ENCODE data around the gene ELAVL3.
"Not testable (repeated sequence)": the region's sequence is repeated elsewhere in the genome, so short reads cannot be mapped to it uniquely, and the experiment has no call there.

Gene ELAVL3

DNA sequence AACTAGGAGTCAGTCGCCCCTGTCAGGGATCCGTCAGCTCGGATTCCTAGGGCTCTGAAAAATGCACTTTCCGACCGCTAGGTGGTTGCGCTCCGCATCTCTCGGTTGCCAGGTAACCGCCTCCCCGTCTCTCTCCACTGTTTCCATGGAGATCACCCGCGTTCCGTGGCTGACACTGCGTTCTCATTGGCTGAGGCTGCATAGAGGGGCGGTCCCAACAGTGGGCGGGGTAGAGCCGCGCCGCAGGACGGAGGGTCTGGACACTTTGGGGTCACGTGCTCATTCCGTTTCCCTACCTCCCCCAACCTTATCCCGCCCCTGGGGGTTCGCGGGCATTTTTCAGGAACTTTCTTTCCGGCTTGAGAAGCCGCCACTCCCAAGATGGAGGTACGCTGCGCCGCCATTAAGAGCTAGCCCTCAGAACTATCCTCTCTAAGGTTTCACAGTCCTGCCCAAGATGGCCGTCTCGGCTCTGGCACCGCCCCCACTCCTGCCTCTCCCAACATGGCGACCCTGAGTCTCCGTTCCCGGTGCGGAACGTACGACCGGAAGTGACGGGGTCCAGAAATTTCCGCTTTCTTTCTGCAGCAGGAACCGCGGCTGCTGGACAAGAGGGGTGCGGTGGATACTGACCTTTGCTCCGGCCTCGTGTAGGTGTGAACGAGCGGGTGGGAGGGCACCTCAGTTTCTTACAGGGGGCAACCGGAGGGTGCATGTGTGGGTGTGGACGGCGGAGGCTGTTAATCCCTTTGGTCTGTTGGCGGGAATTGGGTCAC is 45.6 kb downstream of the ELAVL3 start, which contains the start of the genes ODAD3 and PRKCSH:
ODAD3 (minus strand) TSS at position 65 of the 776 bp plus-strand sequence. CDS start 105 bp downstream, outside the sequence.
PRKCSH (plus strand) TSS at position 579 of the 776 bp plus-strand sequence. CDS start 483 bp downstream, outside the sequence.
- TF ChIP-seq, protein P1, sequence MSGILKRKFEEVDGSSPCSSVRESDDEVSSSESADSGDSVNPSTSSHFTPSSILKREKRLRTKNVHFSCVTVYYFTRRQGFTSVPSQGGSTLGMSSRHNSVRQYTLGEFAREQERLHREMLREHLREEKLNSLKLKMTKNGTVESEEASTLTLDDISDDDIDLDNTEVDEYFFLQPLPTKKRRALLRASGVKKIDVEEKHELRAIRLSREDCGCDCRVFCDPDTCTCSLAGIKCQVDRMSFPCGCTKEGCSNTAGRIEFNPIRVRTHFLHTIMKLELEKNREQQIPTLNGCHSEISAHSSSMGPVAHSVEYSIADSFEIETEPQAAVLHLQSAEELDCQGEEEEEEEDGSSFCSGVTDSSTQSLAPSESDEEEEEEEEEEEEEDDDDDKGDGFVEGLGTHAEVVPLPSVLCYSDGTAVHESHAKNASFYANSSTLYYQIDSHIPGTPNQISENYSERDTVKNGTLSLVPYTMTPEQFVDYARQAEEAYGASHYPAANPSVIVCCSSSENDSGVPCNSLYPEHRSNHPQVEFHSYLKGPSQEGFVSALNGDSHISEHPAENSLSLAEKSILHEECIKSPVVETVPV (CRISPR knock-in tag; IDR thresholded peaks at IDR 0.05), result no peak
- TF ChIP-seq, protein P2, sequence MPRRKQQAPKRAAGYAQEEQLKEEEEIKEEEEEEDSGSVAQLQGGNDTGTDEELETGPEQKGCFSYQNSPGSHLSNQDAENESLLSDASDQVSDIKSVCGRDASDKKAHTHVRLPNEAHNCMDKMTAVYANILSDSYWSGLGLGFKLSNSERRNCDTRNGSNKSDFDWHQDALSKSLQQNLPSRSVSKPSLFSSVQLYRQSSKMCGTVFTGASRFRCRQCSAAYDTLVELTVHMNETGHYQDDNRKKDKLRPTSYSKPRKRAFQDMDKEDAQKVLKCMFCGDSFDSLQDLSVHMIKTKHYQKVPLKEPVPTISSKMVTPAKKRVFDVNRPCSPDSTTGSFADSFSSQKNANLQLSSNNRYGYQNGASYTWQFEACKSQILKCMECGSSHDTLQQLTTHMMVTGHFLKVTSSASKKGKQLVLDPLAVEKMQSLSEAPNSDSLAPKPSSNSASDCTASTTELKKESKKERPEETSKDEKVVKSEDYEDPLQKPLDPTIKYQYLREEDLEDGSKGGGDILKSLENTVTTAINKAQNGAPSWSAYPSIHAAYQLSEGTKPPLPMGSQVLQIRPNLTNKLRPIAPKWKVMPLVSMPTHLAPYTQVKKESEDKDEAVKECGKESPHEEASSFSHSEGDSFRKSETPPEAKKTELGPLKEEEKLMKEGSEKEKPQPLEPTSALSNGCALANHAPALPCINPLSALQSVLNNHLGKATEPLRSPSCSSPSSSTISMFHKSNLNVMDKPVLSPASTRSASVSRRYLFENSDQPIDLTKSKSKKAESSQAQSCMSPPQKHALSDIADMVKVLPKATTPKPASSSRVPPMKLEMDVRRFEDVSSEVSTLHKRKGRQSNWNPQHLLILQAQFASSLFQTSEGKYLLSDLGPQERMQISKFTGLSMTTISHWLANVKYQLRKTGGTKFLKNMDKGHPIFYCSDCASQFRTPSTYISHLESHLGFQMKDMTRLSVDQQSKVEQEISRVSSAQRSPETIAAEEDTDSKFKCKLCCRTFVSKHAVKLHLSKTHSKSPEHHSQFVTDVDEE (CRISPR knock-in tag; IDR thresholded peaks at IDR 0.05), result peak; percentile 87
- no peak; the same call in 1 of the 2 replicates for TF ChIP-seq SNAI2 (CRISPR knock-in tag; IDR thresholded peaks at IDR 0.05)
- no peak for TF ChIP-seq RARB (CRISPR knock-in tag; IDR thresholded peaks at IDR 0.05)
- peak; percentile 98 for ATAC-seq

DNA sequence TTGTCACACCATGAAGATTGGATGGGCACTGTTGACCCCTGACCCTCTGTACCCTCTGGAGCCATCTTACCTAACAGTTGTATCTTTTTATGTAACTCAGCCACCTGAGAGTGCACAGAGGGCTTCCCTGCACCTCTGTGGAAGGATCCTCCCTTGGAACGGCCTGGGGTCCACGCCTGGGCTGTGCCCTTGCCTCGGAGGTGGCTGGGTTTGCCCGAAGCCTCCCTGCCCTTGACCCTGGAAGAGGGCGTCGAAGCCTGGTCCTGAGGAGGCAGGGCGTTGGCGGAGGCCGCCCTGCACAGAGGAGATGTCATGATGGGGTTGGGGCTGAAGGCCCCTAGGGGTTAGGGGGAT is 46.2 kb downstream of the ELAVL3 start:
- peak; percentile 34 for ATAC-seq
- TF ChIP-seq BACH2 (CRISPR knock-in tag; IDR thresholded peaks at IDR 0.05; ENCODE audit: borderline replicate concordance) (no peak), ZNF565 (CRISPR knock-in tag; conservative IDR thresholded peaks at IDR 0.05; ENCODE audit: low read depth) (no peak), ESRRG (CRISPR knock-in tag; IDR thresholded peaks at IDR 0.05) (no peak), ARNTL (CRISPR knock-in tag; IDR thresholded peaks at IDR 0.05; ENCODE audit: borderline replicate concordance, low read depth) (no peak), CSDC2 (CRISPR knock-in tag; IDR thresholded peaks at IDR 0.05) (no peak), POU6F1 (CRISPR knock-in tag; IDR thresholded peaks at IDR 0.05; ENCODE audit: borderline replicate concordance, low read depth) (no peak), GLIS3 (CRISPR knock-in tag; IDR thresholded peaks at IDR 0.05) (no peak), PPARA (CRISPR knock-in tag; IDR thresholded peaks at IDR 0.05; ENCODE audit: borderline replicate concordance) (no peak), TCF4 (CRISPR knock-in tag; IDR thresholded peaks at IDR 0.05; ENCODE audit: borderline replicate concordance) (no peak), TOX (CRISPR knock-in tag; IDR thresholded peaks at IDR 0.05; ENCODE audit: borderline replicate concordance) (no peak), ZFP30 (CRISPR knock-in tag; IDR thresholded peaks at IDR 0.05) (no peak)
- TF ChIP-seq, protein P1 (CRISPR knock-in tag; IDR thresholded peaks at IDR 0.05), result no peak
- TF ChIP-seq, protein P3, sequence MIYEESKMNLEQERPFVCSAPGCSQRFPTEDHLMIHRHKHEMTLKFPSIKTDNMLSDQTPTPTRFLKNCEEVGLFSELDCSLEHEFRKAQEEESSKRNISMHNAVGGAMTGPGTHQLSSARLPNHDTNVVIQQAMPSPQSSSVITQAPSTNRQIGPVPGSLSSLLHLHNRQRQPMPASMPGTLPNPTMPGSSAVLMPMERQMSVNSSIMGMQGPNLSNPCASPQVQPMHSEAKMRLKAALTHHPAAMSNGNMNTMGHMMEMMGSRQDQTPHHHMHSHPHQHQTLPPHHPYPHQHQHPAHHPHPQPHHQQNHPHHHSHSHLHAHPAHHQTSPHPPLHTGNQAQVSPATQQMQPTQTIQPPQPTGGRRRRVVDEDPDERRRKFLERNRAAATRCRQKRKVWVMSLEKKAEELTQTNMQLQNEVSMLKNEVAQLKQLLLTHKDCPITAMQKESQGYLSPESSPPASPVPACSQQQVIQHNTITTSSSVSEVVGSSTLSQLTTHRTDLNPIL (CRISPR knock-in tag; IDR thresholded peaks at IDR 0.05; ENCODE audit: low read depth), result no peak

DNA sequence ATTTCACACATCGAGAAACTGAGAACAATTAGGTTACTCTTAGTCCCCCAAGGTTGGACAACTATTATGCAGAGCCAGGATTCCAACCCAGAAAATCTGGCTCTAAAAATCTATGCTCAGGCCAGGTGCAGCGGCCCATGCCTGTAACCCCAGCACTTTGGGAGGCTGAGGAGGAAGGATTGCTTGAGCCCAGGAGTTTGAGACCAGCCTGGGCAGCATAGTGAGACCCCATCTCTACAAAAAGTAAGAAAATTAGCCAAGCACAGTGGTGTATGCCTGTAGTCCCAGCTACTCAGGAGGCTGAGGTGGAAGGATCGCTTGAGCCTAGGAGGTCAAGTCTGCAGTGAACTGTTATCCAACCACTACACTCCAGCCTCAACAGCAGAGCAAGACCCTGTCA is 47.3 kb downstream of the ELAVL3 start:
- ATAC-seq, result not testable (repeated sequence)

- no peak for ATAC-seq
- TF ChIP-seq ESRRG (CRISPR knock-in tag; IDR thresholded peaks at IDR 0.05) (no peak), PATZ1 (CRISPR knock-in tag; IDR thresholded peaks at IDR 0.05; ENCODE audit: borderline replicate concordance) (no peak)
Measured at GRCh38 chr19:11426656-11427055, 54.2 kb downstream of the ELAVL3 start.
